ENCODE results near the gene LASP1. TPM values are rescaled to one million over a fixed set of nuclear protein-coding genes. Genes with fewer than 3 reads are reported as not detected.

LASP1 gene
- total RNA-seq, 3 donors from 2014 or later, result 88.7 to 145 (median 92.8) TPM

- TF ChIP-seq CTCF (IDR thresholded peaks at IDR 0.05) (no peak), POLR2AphosphoS5 (IDR thresholded peaks at IDR 0.05) (no peak), POLR2A (IDR thresholded peaks at IDR 0.05) (no peak)
- H3K9me3 ChIP-seq, result no peaks in the 10 kb centered on the region
- H3K4me1 ChIP-seq, result no peaks in the 10 kb centered on the region
- no peak overlapping the region for H3K4me3 ChIP-seq
- DNase-seq (ENCODE audit: low spot score in 2 of 2), result no peak
- no peaks in the 10 kb centered on the region for H3K27me3 ChIP-seq
- no peaks in the 10 kb centered on the region for H3K36me3 ChIP-seq
- H3K27ac ChIP-seq, result no peak overlapping the region
- intact Hi-C loops (cut with DNase I; ENCODE audit: low total_unique reads), result no loop called here
These were observed 90.5 kb downstream of the LASP1 start for GRCh38 chr17:38960402-38960801.

GRCh38 chr17:38961413-38961812, 91.6 kb downstream of the LASP1 start:
- Histone ChIP-seq H3K36me3 (no peaks in the 10 kb centered on the region), H3K27me3 (no peaks in the 10 kb centered on the region), H3K4me1 (no peaks in the 10 kb centered on the region), H3K27ac (no peak overlapping the region), H3K9me3 (no peaks in the 10 kb centered on the region), H3K4me3 (no peak overlapping the region)
- intact Hi-C loops (cut with DNase I; ENCODE audit: low total_unique reads), result no loop called here
- DNase-seq (ENCODE audit: low spot score in 2 of 2), result no peak
- TF ChIP-seq POLR2AphosphoS5 (IDR thresholded peaks at IDR 0.05), result no peak
- no peak for TF ChIP-seq CTCF (IDR thresholded peaks at IDR 0.05)
- TF ChIP-seq POLR2A (IDR thresholded peaks at IDR 0.05), result no peak

- intact Hi-C loops (cut with DNase I; ENCODE audit: low total_unique reads), result no loop called here
- DNase-seq (ENCODE audit: low spot score in 2 of 2), result peak; percentile 80 to 86
- H3K4me1 ChIP-seq, result no peaks in the 10 kb centered on the region
- TF ChIP-seq POLR2A (IDR thresholded peaks at IDR 0.05) (no peak), CTCF (IDR thresholded peaks at IDR 0.05) (no peak), POLR2AphosphoS5 (IDR thresholded peaks at IDR 0.05) (peak in 1 of 3 donors; percentile 13)
- peak within 1 kb of the TSS; percentile 68 to 84 for H3K27ac ChIP-seq
- H3K27me3 ChIP-seq, result no peaks in the 10 kb centered on the region
- H3K36me3 ChIP-seq, result no peaks in the 10 kb centered on the region
- peak within 1 kb of the TSS; percentile 11 to 62 (median 40) for H3K4me3 ChIP-seq
- H3K9me3 ChIP-seq, result no peaks in the 10 kb centered on the region
These were observed 97.5 kb downstream of the LASP1 start, which contains the start of gene FBXO47 for GRCh38 chr17:38967290-38967738. FBXO47 (minus strand) TSS chr17:38967403; CDS start chr17:38963025, 4,378 bp downstream.

GRCh38 chr17:38969281-38969680, 99.4 kb downstream of the LASP1 start:
- Histone ChIP-seq H3K9me3 (no peaks in the 10 kb centered on the region), H3K4me3 (no peak overlapping the region), H3K27ac (no peak overlapping the region), H3K27me3 (no peaks in the 10 kb centered on the region), H3K4me1 (no peaks in the 10 kb centered on the region), H3K36me3 (no peaks in the 10 kb centered on the region)
- no peak for TF ChIP-seq CTCF (IDR thresholded peaks at IDR 0.05)
- no peak for TF ChIP-seq POLR2A (IDR thresholded peaks at IDR 0.05)
- TF ChIP-seq POLR2AphosphoS5 (IDR thresholded peaks at IDR 0.05), result no peak
- intact Hi-C loops (cut with DNase I; ENCODE audit: low total_unique reads), result no loop called here
- DNase-seq (ENCODE audit: low spot score in 2 of 2), result no peak

GRCh38 chr17:38970128-38970527, 100.3 kb downstream of the LASP1 start:
- H3K36me3 ChIP-seq, result no peaks in the 10 kb centered on the region
- no peak overlapping the region for H3K4me3 ChIP-seq
- no peaks in the 10 kb centered on the region for H3K4me1 ChIP-seq
- no peak for DNase-seq (ENCODE audit: low spot score in 2 of 2)
- H3K27me3 ChIP-seq, result no peaks in the 10 kb centered on the region
- TF ChIP-seq CTCF (IDR thresholded peaks at IDR 0.05) (no peak), POLR2A (IDR thresholded peaks at IDR 0.05) (no peak), POLR2AphosphoS5 (IDR thresholded peaks at IDR 0.05) (no peak)
- no peaks in the 10 kb centered on the region for H3K9me3 ChIP-seq
- intact Hi-C loops (cut with DNase I; ENCODE audit: low total_unique reads), result no loop called here
- H3K27ac ChIP-seq, result no peak overlapping the region
